KMS-11 (cell line): ENCODE results near the gene RGS11.

Experiments used
- H2AFZ ChIP-seq: fragments of 200-600 bp; sonication (generic); 2 replicates; pipeline ENCODE4 v1.6.1; 2016; ENCODE audit warnings: antibody characterized with exemption, mixed run types, low read depth
- H3K27ac ChIP-seq: fragments of 200-600 bp; sonication (generic); 2 replicates; pipeline ENCODE4 v1.6.1; 2016; ENCODE audit warnings: mild to moderate bottlenecking, mixed run types
- H3K27me3 ChIP-seq: fragments of 200-600 bp; sonication (generic); 2 replicates; pipeline ENCODE4 v1.6.1; 2017; ENCODE audit warnings: mild to moderate bottlenecking, low read depth, mixed run types, moderate library complexity; ENCODE audit not compliant: insufficient read depth
- H3K36me3 ChIP-seq: fragments of 200-600 bp; sonication (generic); 2 replicates; pipeline ENCODE4 v1.6.1; 2017; ENCODE audit warnings: mild to moderate bottlenecking, mixed run types; ENCODE audit not compliant: insufficient read depth
- H3K4me1 ChIP-seq: fragments of 200-600 bp; sonication (generic); 2 replicates; pipeline ENCODE4 v1.6.1; 2016; ENCODE audit warnings: mild to moderate bottlenecking, low read depth, mixed run types; ENCODE audit not compliant: poor library complexity, severe bottlenecking
- H3K4me2 ChIP-seq: fragments of 200-600 bp; sonication (generic); 2 replicates; pipeline ENCODE4 v1.7.0; 2016; ENCODE audit warnings: mild to moderate bottlenecking, mixed run types
- H3K4me3 ChIP-seq: fragments of 200-600 bp; sonication (generic); IDR thresholded peaks from 2 replicates; pipeline ENCODE4 v1.6.1; 2017; ENCODE audit warnings: low read depth, low read length, mixed read lengths; ENCODE audit not compliant: insufficient read depth
- H3K79me2 ChIP-seq: fragments of 200-600 bp; sonication (generic); 2 replicates; pipeline ENCODE4 v1.6.1; 2016; ENCODE audit warnings: low read depth, mixed run types; ENCODE audit not compliant: insufficient read depth
- H3K9ac ChIP-seq: fragments of 200-600 bp; sonication (generic); 2 replicates; pipeline ENCODE4 v1.6.1; 2016; ENCODE audit warnings: mild to moderate bottlenecking, mixed run types
- H4K20me1 ChIP-seq: fragments of 200-600 bp; sonication (generic); 2 replicates; pipeline ENCODE4 v1.6.1; 2016; ENCODE audit warnings: mild to moderate bottlenecking, mixed run types; ENCODE audit not compliant: insufficient read depth
- CTCF ChIP-seq: fragments of 200-600 bp; sonication (generic); conservative IDR thresholded peaks from 2 replicates; pipeline ENCODE4 v1.6.1; 2017; ENCODE audit warnings: low read depth, mild to moderate bottlenecking, antibody characterized with exemption, low read length, moderate library complexity, mixed read lengths

The RGS11 gene

GRCh38 chr16:262121-262745 is 13.5 kb downstream of the RGS11 start:
- Histone ChIP-seq H3K27me3 (no peaks in the 10 kb centered on the region), H3K79me2 (no peaks in the 10 kb centered on the region), H3K4me3 (no peak overlapping the region), H4K20me1 (no peaks in the 10 kb centered on the region), H3K36me3 (no peaks in the 10 kb centered on the region), H3K9ac (no peak overlapping the region), H3K4me1 (no peaks in the 10 kb centered on the region), H3K27ac (no peak overlapping the region), H3K4me2 (no peak overlapping the region), H2AFZ (no peak overlapping the region)
- no peak for TF ChIP-seq CTCF

- H3K9ac ChIP-seq, result no peak overlapping the region
- H4K20me1 ChIP-seq, result no peaks in the 10 kb centered on the region
- H2AFZ ChIP-seq, result no peak overlapping the region
- no peaks in the 10 kb centered on the region for H3K4me1 ChIP-seq
- no peak overlapping the region for H3K4me3 ChIP-seq
- TF ChIP-seq CTCF, result no peak
- no peaks in the 10 kb centered on the region for H3K79me2 ChIP-seq
- no peak overlapping the region for H3K4me2 ChIP-seq
- no peaks in the 10 kb centered on the region for H3K27me3 ChIP-seq
- no peak overlapping the region for H3K27ac ChIP-seq
- no peaks in the 10 kb centered on the region for H3K36me3 ChIP-seq
Measured at GRCh38 chr16:261031-261691, 14.6 kb downstream of the RGS11 start.

- H3K9ac ChIP-seq, result no peak overlapping the region
- no peak overlapping the region for H3K4me2 ChIP-seq
- H3K4me3 ChIP-seq, result no peak overlapping the region
- no peaks in the 10 kb centered on the region for H4K20me1 ChIP-seq
- H3K79me2 ChIP-seq, result no peaks in the 10 kb centered on the region
- H3K36me3 ChIP-seq, result no peaks in the 10 kb centered on the region
- no peak for TF ChIP-seq CTCF
- H3K27ac ChIP-seq, result no peak overlapping the region
- no peaks in the 10 kb centered on the region for H3K27me3 ChIP-seq
- no peaks in the 10 kb centered on the region for H3K4me1 ChIP-seq
- H2AFZ ChIP-seq, result no peak overlapping the region
Measured at GRCh38 chr16:260326-260725, 15.4 kb downstream of the RGS11 start.

GRCh38 chr16:259814-260253 is 15.9 kb downstream of the RGS11 start:
- Histone ChIP-seq H3K4me3 (no peak overlapping the region), H3K4me1 (no peaks in the 10 kb centered on the region), H3K36me3 (no peaks in the 10 kb centered on the region), H2AFZ (no peak overlapping the region), H3K9ac (no peak overlapping the region), H3K27me3 (no peaks in the 10 kb centered on the region), H3K4me2 (no peak overlapping the region), H3K79me2 (no peaks in the 10 kb centered on the region), H3K27ac (no peak overlapping the region), H4K20me1 (no peaks in the 10 kb centered on the region)
- no peak for TF ChIP-seq CTCF
